Activated CD4-positive, alpha-beta T cell treated with anti-CD3 and anti-CD28 coated beads for 1 hour (primary cell): ENCODE data around the gene POU2F2.

Experiments used
- DNase-seq: peaks from one replicate; pipeline ENCODE4 v3.0.0-alpha.2; 2020

The POU2F2 gene

GRCh38 chr19:42078538-42079275 is 53.5 kb downstream of the POU2F2 start:
- no peak for DNase-seq

GRCh38 chr19:42078058-42078457 is 54.2 kb downstream of the POU2F2 start:
- no peak for DNase-seq

GRCh38 chr19:42076380-42076944 is 55.8 kb downstream of the POU2F2 start:
- DNase-seq, result peak; percentile 31

GRCh38 chr19:42075616-42076379 is 56.4 kb downstream of the POU2F2 start, which contains the start of gene ZNF574:
Gene ZNF574 (plus strand): TSS chr19:42076166. CDS start chr19:42078607, 2,441 bp downstream.
- DNase-seq, result peak; percentile 95

- no peak for DNase-seq
Measured at GRCh38 chr19:42075364-42075615, 57.0 kb downstream of the POU2F2 start.

GRCh38 chr19:42074513-42075363 is 57.5 kb downstream of the POU2F2 start:
- peak; percentile 10 for DNase-seq

- DNase-seq, result no peak
Measured at GRCh38 chr19:42071247-42071646, 61.0 kb downstream of the POU2F2 start.

GRCh38 chr19:42069619-42070351 is 62.5 kb downstream of the POU2F2 start, which contains the start of gene GRIK5:
Gene GRIK5 (minus strand): TSS chr19:42070206. CDS start chr19:42065770, 4,436 bp downstream.
- DNase-seq, result no peak

- no peak for DNase-seq
Measured at GRCh38 chr19:42068756-42069571, 63.3 kb downstream of the POU2F2 start.

- no peak for DNase-seq
Measured at GRCh38 chr19:42068361-42068755, 63.9 kb downstream of the POU2F2 start.

- no peak for DNase-seq
Measured at GRCh38 chr19:42067315-42067888, 64.8 kb downstream of the POU2F2 start.

GRCh38 chr19:42066075-42066754 is 66.0 kb downstream of the POU2F2 start:
- no peak for DNase-seq

GRCh38 chr19:42065511-42065910 is 66.7 kb downstream of the POU2F2 start:
- DNase-seq, result no peak

- no peak for DNase-seq
Measured at GRCh38 chr19:42065051-42065450, 67.2 kb downstream of the POU2F2 start.

GRCh38 chr19:42064432-42064831 is 67.8 kb downstream of the POU2F2 start:
- DNase-seq, result no peak

- no peak for DNase-seq
Measured at GRCh38 chr19:42062381-42062780, 69.9 kb downstream of the POU2F2 start.

- no peak for DNase-seq
Measured at GRCh38 chr19:42060117-42060516, 72.1 kb downstream of the POU2F2 start.

- DNase-seq, result no peak
Measured at GRCh38 chr19:42059196-42059595, 73.0 kb downstream of the POU2F2 start.

GRCh38 chr19:42057846-42058245 is 74.4 kb downstream of the POU2F2 start:
- no peak for DNase-seq

GRCh38 chr19:42054205-42054604 is 78.0 kb downstream of the POU2F2 start:
- DNase-seq, result no peak
